Heart right ventricle (tissue), 16 donors: ENCODE results near the gene CLCN4. TPM values are rescaled to one million over a fixed set of nuclear protein-coding genes. Genes with fewer than 3 reads are reported as not detected.

Experiments used
- ATAC-seq, 8 donors: fragments of 200-7000 bp; cut with Tn5 transposase; one replicate each; pipeline ENCODE4 v1.9.1; 2020; ENCODE audit warnings: mild to moderate bottlenecking in 8 of 8, moderate library complexity in 8 of 8, moderate number of reproducible peaks in 1 of 8
- DNase-seq, 2 donors: peaks; one replicate each; pipeline ENCODE4 v3.0.0-alpha.2; 2020
- H3K27ac ChIP-seq, 10 donors: fragments of 200-600 bp; sonication (generic) in 2 of 10; one replicate each; pipeline versions ENCODE4 v1.5.0 to v1.8.0; 2020 to 2022; ENCODE audit warnings: mild to moderate bottlenecking in 3 of 10
- H3K27me3 ChIP-seq, 7 donors: fragments of 200-600 bp; one replicate each; pipeline ENCODE4 v1.8.0; 2021 to 2022; ENCODE audit warnings: mild to moderate bottlenecking in 2 of 7
- H3K36me3 ChIP-seq, 9 donors: fragments of 200-600 bp; sonication (generic) in 1 of 9; one replicate each; pipeline versions ENCODE4 v1.5.0 to v1.8.0; 2020 to 2022; ENCODE audit warnings: mild to moderate bottlenecking in 2 of 9
- H3K4me1 ChIP-seq, 9 donors: fragments of 200-600 bp; sonication (generic) in 1 of 9; one replicate each; pipeline versions ENCODE4 v1.5.0 to v1.8.0; 2020 to 2022; ENCODE audit warnings: mild to moderate bottlenecking in 4 of 9
- H3K4me3 ChIP-seq, 10 donors: fragments of 200-600 bp; sonication (generic) in 2 of 10; one replicate each; pipeline versions ENCODE4 v1.5.0 to v1.8.0; 2020 to 2022; ENCODE audit warnings: mild to moderate bottlenecking in 7 of 10, moderate library complexity in 2 of 10
- H3K9me3 ChIP-seq, 11 donors: fragments of 200-600 bp in 10 of 11; sonication (generic) in 2 of 11; one replicate each; pipeline versions ENCODE4 v1.5.0 to v1.8.0; 2013 to 2022; ENCODE audit warnings: mild to moderate bottlenecking in 2 of 11, control low read depth in 1 of 11, moderate library complexity in 1 of 11
- CTCF ChIP-seq, 9 donors: fragments of 200-600 bp; sonication (generic) in 2 of 9; IDR thresholded peaks; one replicate each; pipeline versions ENCODE4 v1.5.0 to v1.8.0; 2021 to 2022; ENCODE audit warnings: antibody characterized with exemption in 9 of 9, mild to moderate bottlenecking in 5 of 9, moderate library complexity in 1 of 9
- WGBS, 2 donors: extraction: QIAGEN DNeasy Blood & Tissue Kit; methylation state at CpG; one replicate each; pipeline ENCODE4 v1.1.7; 2013; ENCODE audit warnings: inconsistent platforms in 1 of 2; 5-methylcytosine and 5-hydroxymethylcytosine counted together
- intact Hi-C, 10 donors: fragments of 100-400 bp; cut with DNase I; formaldehyde crosslinking; loops; one replicate each; pipeline versions ENCODE4 v1.11.1 to v1.14.2; 2022
- polyA plus RNA-seq, 2 donors: library from polyadenylated mRNA; stranded (reverse); fragments of 200-250 nt; gene quantifications; one replicate each; pipeline ENCODE4 v1.2.3, GENCODE V29; 2013
- total RNA-seq, 10 donors: library from RNA; stranded (reverse); fragmentation: NEBNext Ultra II Directional in 3 of 10; extraction: Animal tissue kit (Norgen Biotek cat#: 25700) in 3 of 10; gene quantifications; one replicate each; pipeline versions ENCODE4 v1.2.1 to v1.2.4, GENCODE V29; 2021 to 2023
- donor health status: Arrhythmogenic right ventricular cardiomyopathy.
- donor health status: ischemic (EF 13 %, LVEDD 7.1; RV severe dilation, severe dysfunction).
- donor health status: healthy with polysubstance abuse.
- donor health status: DM: no; HTN: yes; CAD: no.
- donor health status: DM: no; HTN: no; CAD: no.
- donor health status: ischemic (EF 25% LVEDD 6.9; RV normal size, moderate dysfunction).
- donor health status: ischemic (EF 25% LVEDD 5.7; RV mildly dilated, moderate dysfunction).
- donor health status: healthy.
- donor health status: DM: yes; HTN: yes; CAD: no.
- donor health status: Ischemic cardiomyopathy.
- donor health status: ischemic (EF 35%, LVEDD 5.7; RV mildly dilated, moderate dysfunction).
- donor health status: nonischemic (EF 11% LVEDD 7.7; RV severe dilation, severe dysfunction).
- donor health status: DM: yes; HTN: yes; CAD: no.
- donor health status: PGD.
- donor health status: ischemic (EF 29% LVEDD 5.4; RV normal size, mild dysfunction).
- donor health status: nonischemic (EF 23%, LVEDD 6.1; RV moderate dilation, normal function).

CLCN4 gene
- total and polyA plus RNA-seq, 12 donors, result 4.0 to 44.9 (median 32.0) TPM

- DNase-seq, result no peak
- H3K36me3 ChIP-seq, result peaks cover 0 to 3% (median 0%) of the 10 kb centered on the region in 9 donors
- no peak for ATAC-seq
- H3K4me3 ChIP-seq, result no peak overlapping the region
- peaks cover 0 to 29% (median 0%) of the 10 kb centered on the region in 7 donors for H3K27me3 ChIP-seq
- TF ChIP-seq CTCF (IDR thresholded peaks at IDR 0.05), result no peak
- H3K4me1 ChIP-seq, result peaks cover 0 to 6% (median 0%) of the 10 kb centered on the region in 9 donors
- 67 to 100% methylated on average over 1 to 3 of the region's 3 CpGs for WGBS, 2 donors
- no peak overlapping the region for H3K27ac ChIP-seq
- intact Hi-C loops, result loop anchor here in 3 of 10 donors (10.0 kb wide), 3 partner anchors 431 to 921 kb away; no protein-coding TSS in a partner anchor
- no peaks in the 10 kb centered on the region for H3K9me3 ChIP-seq
Measured at GRCh38 chrX:10183760-10184159, 27.0 kb downstream of the CLCN4 start.

GRCh38 chrX:10184411-10184810 is 27.6 kb downstream of the CLCN4 start:
- Histone ChIP-seq H3K4me3 (no peak overlapping the region), H3K36me3 (peaks cover 0 to 3% (median 0%) of the 10 kb centered on the region in 9 donors), H3K27me3 (peaks cover 0 to 26% (median 0%) of the 10 kb centered on the region in 7 donors), H3K4me1 (peaks cover 0 to 7% (median 0%) of the 10 kb centered on the region in 9 donors), H3K27ac (no peak overlapping the region), H3K9me3 (no peaks in the 10 kb centered on the region)
- no peak for TF ChIP-seq CTCF (IDR thresholded peaks at IDR 0.05)
- WGBS, 2 donors, result 87 to 93% methylated on average over 2 of the region's 2 CpGs
- no peak for DNase-seq
- intact Hi-C loops, result loop anchor here in 3 of 10 donors (10.0 kb wide), 3 partner anchors 430 to 920 kb away; no protein-coding TSS in a partner anchor
- no peak for ATAC-seq

DNA sequence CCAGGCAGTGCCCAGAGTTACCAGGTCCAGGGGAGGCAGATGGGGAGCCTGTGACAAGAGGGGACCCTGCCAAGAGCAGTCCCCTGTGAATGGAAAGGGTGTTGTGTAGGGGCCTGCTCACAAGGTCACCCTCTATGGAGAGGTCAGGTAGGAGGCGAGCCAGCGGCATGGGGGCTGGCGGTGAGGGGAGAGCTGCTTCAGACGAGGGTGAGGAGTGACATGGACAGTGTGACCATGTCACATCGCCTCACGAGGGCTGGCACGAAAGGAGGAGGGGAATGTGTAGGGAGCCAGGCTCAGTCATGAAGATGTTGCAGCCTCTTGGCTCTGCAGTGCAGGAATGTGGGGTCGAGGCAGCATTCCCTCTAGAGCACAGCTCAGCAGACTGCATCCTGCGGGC is 29.6 kb downstream of the CLCN4 start:
- peaks cover 0 to 26% (median 0%) of the 10 kb centered on the region in 7 donors for H3K27me3 ChIP-seq
- no peak for TF ChIP-seq CTCF (IDR thresholded peaks at IDR 0.05)
- H3K36me3 ChIP-seq, result peaks cover 0 to 3% (median 0%) of the 10 kb centered on the region in 9 donors
- H3K27ac ChIP-seq, result no peak overlapping the region
- WGBS, 2 donors, result 52 to 64% methylated on average over 9 of the region's 9 CpGs
- peak in 4 of 8 donors; percentile 32 to 41 (median 40) for ATAC-seq
- DNase-seq, result peak in 1 of 2 donors; percentile 29
- intact Hi-C loops, result loop anchor here in 7 of 10 donors (5.0 to 10.0 kb wide), 9 partner anchors 428 to 951 kb away; partner anchors contain the start of gene MID1 (in 1 of the 7)
- H3K4me3 ChIP-seq, result no peak overlapping the region
- no peaks in the 10 kb centered on the region for H3K9me3 ChIP-seq
- peaks cover 0 to 15% (median 3%) of the 10 kb centered on the region in 9 donors for H3K4me1 ChIP-seq

GRCh38 chrX:10187421-10187820 is 30.6 kb downstream of the CLCN4 start:
- ATAC-seq, result no peak

More at GRCh38 chrX:10187421-10187820, 30.6 kb downstream of the CLCN4 start:
- intact Hi-C loops, result loop anchor here in 7 of 10 donors (5.0 to 10.0 kb wide), 9 partner anchors 427 to 950 kb away; partner anchors contain the start of gene MID1 (in 1 of the 7)
- Histone ChIP-seq H3K36me3 (peaks cover 0 to 3% (median 0%) of the 10 kb centered on the region in 9 donors), H3K27ac (no peak overlapping the region), H3K4me3 (no peak overlapping the region), H3K4me1 (peaks cover 0 to 15% (median 3%) of the 10 kb centered on the region in 9 donors), H3K9me3 (no peaks in the 10 kb centered on the region), H3K27me3 (peaks cover 0 to 26% (median 0%) of the 10 kb centered on the region in 7 donors)
- DNase-seq, result no peak
- no peak for TF ChIP-seq CTCF (IDR thresholded peaks at IDR 0.05)
- WGBS, 2 donors, result 94 to 97% methylated on average over 15 of the region's 15 CpGs
